ENCODE measurements around the gene SMURF1.

DNA sequence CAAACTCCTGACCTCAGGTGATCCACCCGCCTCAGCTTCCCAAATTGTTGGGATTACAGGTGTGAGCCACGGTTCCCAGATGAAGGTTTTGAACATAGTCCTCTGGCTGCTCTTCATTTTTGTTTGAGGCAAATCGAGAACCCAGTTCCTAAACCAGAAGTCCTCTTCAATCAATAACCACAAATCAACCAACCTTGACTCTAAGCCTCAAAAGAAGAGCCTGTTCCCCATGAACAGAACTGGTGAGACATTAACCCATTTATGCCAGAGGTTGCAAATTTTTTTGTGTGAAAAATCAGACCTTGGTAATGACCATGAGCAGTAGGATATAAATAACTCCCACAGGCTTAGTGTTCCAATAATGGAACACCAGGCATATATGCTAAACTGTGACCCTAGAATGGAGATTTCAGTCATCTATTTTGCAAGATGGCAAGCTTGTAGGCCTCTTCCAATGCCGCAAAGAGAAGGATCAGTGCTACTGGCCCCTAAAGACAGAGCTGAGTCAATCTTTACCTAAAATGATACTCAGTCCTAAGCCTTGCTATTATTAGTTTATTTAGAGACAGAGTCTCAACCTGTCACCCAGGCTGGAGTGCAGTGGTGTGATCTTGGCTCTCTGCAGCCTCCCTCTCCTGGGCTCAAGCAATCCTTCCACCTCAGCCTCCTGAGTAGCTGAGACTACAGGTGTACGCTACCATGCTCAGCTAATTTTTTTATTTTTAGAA is 48.1 kb upstream of the SMURF1 start:
- TF ChIP-seq RAD21 (conservative IDR thresholded peaks at IDR 0.05) (no peak), POLR2AphosphoS5 (IDR thresholded peaks at IDR 0.05) (no peak), EZH2 (IDR thresholded peaks at IDR 0.05; ENCODE audit: borderline replicate concordance, insufficient read depth, low read length, poor library complexity, severe bottlenecking) (no peak), TAF1 (IDR thresholded peaks at IDR 0.05; ENCODE audit: low read depth) (no peak), SMC3 (conservative IDR thresholded peaks at IDR 0.05; ENCODE audit: poor library complexity) (no peak), EP300 (conservative IDR thresholded peaks at IDR 0.05; ENCODE audit: poor library complexity, severe bottlenecking) (no peak)
- TF ChIP-seq, protein P1, sequence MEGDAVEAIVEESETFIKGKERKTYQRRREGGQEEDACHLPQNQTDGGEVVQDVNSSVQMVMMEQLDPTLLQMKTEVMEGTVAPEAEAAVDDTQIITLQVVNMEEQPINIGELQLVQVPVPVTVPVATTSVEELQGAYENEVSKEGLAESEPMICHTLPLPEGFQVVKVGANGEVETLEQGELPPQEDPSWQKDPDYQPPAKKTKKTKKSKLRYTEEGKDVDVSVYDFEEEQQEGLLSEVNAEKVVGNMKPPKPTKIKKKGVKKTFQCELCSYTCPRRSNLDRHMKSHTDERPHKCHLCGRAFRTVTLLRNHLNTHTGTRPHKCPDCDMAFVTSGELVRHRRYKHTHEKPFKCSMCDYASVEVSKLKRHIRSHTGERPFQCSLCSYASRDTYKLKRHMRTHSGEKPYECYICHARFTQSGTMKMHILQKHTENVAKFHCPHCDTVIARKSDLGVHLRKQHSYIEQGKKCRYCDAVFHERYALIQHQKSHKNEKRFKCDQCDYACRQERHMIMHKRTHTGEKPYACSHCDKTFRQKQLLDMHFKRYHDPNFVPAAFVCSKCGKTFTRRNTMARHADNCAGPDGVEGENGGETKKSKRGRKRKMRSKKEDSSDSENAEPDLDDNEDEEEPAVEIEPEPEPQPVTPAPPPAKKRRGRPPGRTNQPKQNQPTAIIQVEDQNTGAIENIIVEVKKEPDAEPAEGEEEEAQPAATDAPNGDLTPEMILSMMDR (IDR thresholded peaks at IDR 0.05; ENCODE audit: poor library complexity, severe bottlenecking), result no peak
- TF ChIP-seq, protein P2, sequence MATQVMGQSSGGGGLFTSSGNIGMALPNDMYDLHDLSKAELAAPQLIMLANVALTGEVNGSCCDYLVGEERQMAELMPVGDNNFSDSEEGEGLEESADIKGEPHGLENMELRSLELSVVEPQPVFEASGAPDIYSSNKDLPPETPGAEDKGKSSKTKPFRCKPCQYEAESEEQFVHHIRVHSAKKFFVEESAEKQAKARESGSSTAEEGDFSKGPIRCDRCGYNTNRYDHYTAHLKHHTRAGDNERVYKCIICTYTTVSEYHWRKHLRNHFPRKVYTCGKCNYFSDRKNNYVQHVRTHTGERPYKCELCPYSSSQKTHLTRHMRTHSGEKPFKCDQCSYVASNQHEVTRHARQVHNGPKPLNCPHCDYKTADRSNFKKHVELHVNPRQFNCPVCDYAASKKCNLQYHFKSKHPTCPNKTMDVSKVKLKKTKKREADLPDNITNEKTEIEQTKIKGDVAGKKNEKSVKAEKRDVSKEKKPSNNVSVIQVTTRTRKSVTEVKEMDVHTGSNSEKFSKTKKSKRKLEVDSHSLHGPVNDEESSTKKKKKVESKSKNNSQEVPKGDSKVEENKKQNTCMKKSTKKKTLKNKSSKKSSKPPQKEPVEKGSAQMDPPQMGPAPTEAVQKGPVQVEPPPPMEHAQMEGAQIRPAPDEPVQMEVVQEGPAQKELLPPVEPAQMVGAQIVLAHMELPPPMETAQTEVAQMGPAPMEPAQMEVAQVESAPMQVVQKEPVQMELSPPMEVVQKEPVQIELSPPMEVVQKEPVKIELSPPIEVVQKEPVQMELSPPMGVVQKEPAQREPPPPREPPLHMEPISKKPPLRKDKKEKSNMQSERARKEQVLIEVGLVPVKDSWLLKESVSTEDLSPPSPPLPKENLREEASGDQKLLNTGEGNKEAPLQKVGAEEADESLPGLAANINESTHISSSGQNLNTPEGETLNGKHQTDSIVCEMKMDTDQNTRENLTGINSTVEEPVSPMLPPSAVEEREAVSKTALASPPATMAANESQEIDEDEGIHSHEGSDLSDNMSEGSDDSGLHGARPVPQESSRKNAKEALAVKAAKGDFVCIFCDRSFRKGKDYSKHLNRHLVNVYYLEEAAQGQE (IDR thresholded peaks at IDR 0.05; ENCODE audit: borderline replicate concordance), result no peak
